Natural killer cell (primary cell): ENCODE data around the gene SIRT2. TPM values are rescaled to one million over a fixed set of nuclear protein-coding genes. Genes with fewer than 3 reads are reported as not detected.
"Not testable (repeated sequence)": the region's sequence is repeated elsewhere in the genome, so short reads cannot be mapped to it uniquely, and the experiment has no call there.

Experiments
- ATAC-seq, 3 donors: fragments of 150-1000 bp in 2 of 3; fragments of 200-7000 bp in 1 of 3; cut with Tn5 transposase; 1 replicate in 1 of 3; 2 replicates in 2 of 3; pipeline ENCODE4 v1.10.0; 2021; ENCODE audit warnings: mild to moderate bottlenecking in 2 of 3, moderate library complexity in 2 of 3
- DNase-seq, 2 donors: peaks; one replicate each; pipeline versions ENCODE4 v3.0.0 to v3.0.0-alpha.2; 2013 to 2021; ENCODE audit warnings: mixed read lengths in 1 of 2
- H3K27ac ChIP-seq: one replicate; pipeline ENCODE4 v1.5.1; 2013; ENCODE audit warnings: mild to moderate bottlenecking, low read length
- H3K27me3 ChIP-seq: one replicate; pipeline ENCODE4 v1.6.1; 2013; ENCODE audit warnings: low read length; ENCODE audit not compliant: control insufficient read depth, insufficient read depth
- H3K36me3 ChIP-seq: one replicate; pipeline ENCODE4 v1.6.1; 2013; ENCODE audit warnings: low read length; ENCODE audit not compliant: control insufficient read depth, insufficient read depth
- H3K4me1 ChIP-seq: one replicate; pipeline ENCODE4 v1.6.1; 2013; ENCODE audit warnings: low read length; ENCODE audit not compliant: control insufficient read depth, insufficient read depth
- H3K4me3 ChIP-seq: one replicate; pipeline ENCODE4 v1.5.1; 2013; ENCODE audit warnings: low read length
- H3K9me3 ChIP-seq: one replicate; pipeline ENCODE4 v1.6.1; 2013; ENCODE audit warnings: low read length; ENCODE audit not compliant: control insufficient read depth, insufficient read depth
- H3K27ac Mint-ChIP-seq, 2 donors: one replicate each; pipeline ENCODE4 v1.8.0; 2022; ENCODE audit warnings: mild to moderate bottlenecking in 2 of 2, mixed read lengths in 2 of 2, moderate library complexity in 1 of 2
- H3K27me3 Mint-ChIP-seq, 2 donors: one replicate each; pipeline ENCODE4 v1.8.0; 2022; ENCODE audit warnings: low read depth in 2 of 2, mixed read lengths in 2 of 2
- H3K36me3 Mint-ChIP-seq: one replicate; pipeline ENCODE4 v1.8.0; 2022; ENCODE audit warnings: mixed read lengths
- H3K4me1 Mint-ChIP-seq, 2 donors: one replicate each; pipeline ENCODE4 v1.8.0; 2022; ENCODE audit warnings: mixed read lengths in 2 of 2
- H3K4me3 Mint-ChIP-seq: one replicate; pipeline ENCODE4 v1.8.0; 2022; ENCODE audit warnings: mild to moderate bottlenecking, moderate library complexity, mixed read lengths
- H3K9me3 Mint-ChIP-seq, 2 donors: one replicate each; pipeline ENCODE4 v1.8.0; 2022; ENCODE audit warnings: mixed read lengths in 2 of 2
- WGBS: methylation state at CpG from one replicate; pipeline ENCODE4 v1.1.7; 2013; ENCODE audit warnings: missing lambda C conversion rate; ENCODE audit not compliant: insufficient coverage; 5-methylcytosine and 5-hydroxymethylcytosine counted together
- intact Hi-C: fragments of 100-400 bp; cut with micrococcal nuclease; formaldehyde crosslinking; loops from one replicate; pipeline ENCODE4 v1.14.2; 2022
- total RNA-seq, 4 donors: library from RNA; stranded (reverse); fragments of 120-200 nt in 1 of 4; gene quantifications; one replicate each; pipeline versions ENCODE4 v1.2.3 to v1.2.4, GENCODE V29; 2013 to 2022
- TF ChIP-seq, protein P1 (sequence below): fragments of 200-600 bp; IDR thresholded peaks from one replicate; pipeline ENCODE4 v1.8.0; 2022; ENCODE audit warnings: antibody characterized with exemption

SIRT2 gene
- total RNA-seq, 3 donors from 2014 or later (not counting 1 experiment from before 2014, with no cell fraction given), result 171 to 283 (median 208) TPM

GRCh38 chr19:38944981-38945506 lies 45.6 kb upstream of the SIRT2 start:
- Mint-ChIP-seq H3K4me1 (peaks cover 0 to 7% of the 10 kb centered on the region in 2 donors), H3K4me3 (no peak overlapping the region), H3K27ac (no peak overlapping the region), H3K9me3 (no peaks in the 10 kb centered on the region), H3K36me3 (no peaks in the 10 kb centered on the region), H3K27me3 (peaks cover 10 to 13% of the 10 kb centered on the region in 2 donors)
- no peaks in the 10 kb centered on the region for H3K9me3 ChIP-seq
- no peak overlapping the region for H3K4me3 ChIP-seq
- intact Hi-C loops, result no loop called here
- no peaks in the 10 kb centered on the region for H3K36me3 ChIP-seq
- TF ChIP-seq, protein P1, sequence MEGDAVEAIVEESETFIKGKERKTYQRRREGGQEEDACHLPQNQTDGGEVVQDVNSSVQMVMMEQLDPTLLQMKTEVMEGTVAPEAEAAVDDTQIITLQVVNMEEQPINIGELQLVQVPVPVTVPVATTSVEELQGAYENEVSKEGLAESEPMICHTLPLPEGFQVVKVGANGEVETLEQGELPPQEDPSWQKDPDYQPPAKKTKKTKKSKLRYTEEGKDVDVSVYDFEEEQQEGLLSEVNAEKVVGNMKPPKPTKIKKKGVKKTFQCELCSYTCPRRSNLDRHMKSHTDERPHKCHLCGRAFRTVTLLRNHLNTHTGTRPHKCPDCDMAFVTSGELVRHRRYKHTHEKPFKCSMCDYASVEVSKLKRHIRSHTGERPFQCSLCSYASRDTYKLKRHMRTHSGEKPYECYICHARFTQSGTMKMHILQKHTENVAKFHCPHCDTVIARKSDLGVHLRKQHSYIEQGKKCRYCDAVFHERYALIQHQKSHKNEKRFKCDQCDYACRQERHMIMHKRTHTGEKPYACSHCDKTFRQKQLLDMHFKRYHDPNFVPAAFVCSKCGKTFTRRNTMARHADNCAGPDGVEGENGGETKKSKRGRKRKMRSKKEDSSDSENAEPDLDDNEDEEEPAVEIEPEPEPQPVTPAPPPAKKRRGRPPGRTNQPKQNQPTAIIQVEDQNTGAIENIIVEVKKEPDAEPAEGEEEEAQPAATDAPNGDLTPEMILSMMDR, result no peak
- H3K4me1 ChIP-seq, result peaks cover 7% of the 10 kb centered on the region
- H3K27ac ChIP-seq, result no peak overlapping the region
- no peaks in the 10 kb centered on the region for H3K27me3 ChIP-seq
- no peak for DNase-seq
- WGBS, result 94% methylated on average over 11 of the region's 12 CpGs
- ATAC-seq, result no peak

- H3K27me3 ChIP-seq, result no peaks in the 10 kb centered on the region
- DNase-seq, result no peak
- H3K9me3 Mint-ChIP-seq, result no peaks in the 10 kb centered on the region
- intact Hi-C loops, result no loop called here
- no peak overlapping the region for H3K4me3 ChIP-seq
- no peaks in the 10 kb centered on the region for H3K9me3 ChIP-seq
- 93% methylated on average over 19 of the region's 20 CpGs for WGBS
- H3K4me1 Mint-ChIP-seq, result no peaks in the 10 kb centered on the region
- TF ChIP-seq, protein P1, result no peak
- H3K27ac Mint-ChIP-seq, result no peak overlapping the region
- no peaks in the 10 kb centered on the region for H3K36me3 Mint-ChIP-seq
- H3K4me3 Mint-ChIP-seq, result no peak overlapping the region
- H3K27me3 Mint-ChIP-seq, result peaks cover 15 to 22% of the 10 kb centered on the region in 2 donors
- H3K27ac ChIP-seq, result no peak overlapping the region
- H3K36me3 ChIP-seq, result no peaks in the 10 kb centered on the region
- no peak for ATAC-seq
- H3K4me1 ChIP-seq, result no peaks in the 10 kb centered on the region
These were observed 43.2 kb upstream of the SIRT2 start for GRCh38 chr19:38942471-38943181.

DNA sequence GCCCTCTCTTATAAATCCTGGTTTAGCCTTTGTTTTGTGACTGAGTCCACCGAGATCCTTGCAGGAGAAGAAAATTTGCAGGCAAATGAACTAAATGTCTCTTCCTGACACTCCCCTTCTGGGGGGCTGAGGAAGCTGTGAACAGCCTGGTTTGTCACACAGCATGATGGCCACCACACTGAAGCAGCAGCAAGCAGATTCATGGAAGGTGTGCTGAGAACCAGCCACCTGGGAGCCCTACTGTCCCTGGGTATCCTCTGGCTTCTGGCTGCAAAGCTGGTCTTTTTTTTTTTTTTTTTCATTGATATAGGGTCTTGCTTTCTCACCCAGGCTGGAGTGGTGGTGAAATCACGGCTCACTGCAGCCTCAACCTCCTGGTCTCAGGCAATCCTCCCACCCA lies 42.6 kb upstream of the SIRT2 start:
- Histone ChIP-seq H3K4me3 (no peak overlapping the region), H3K27me3 (no peaks in the 10 kb centered on the region), H3K4me1 (no peaks in the 10 kb centered on the region), H3K27ac (no peak overlapping the region), H3K9me3 (no peaks in the 10 kb centered on the region), H3K36me3 (no peaks in the 10 kb centered on the region)
- Mint-ChIP-seq H3K27me3 (peaks cover 15 to 22% of the 10 kb centered on the region in 2 donors), H3K27ac (no peak overlapping the region), H3K9me3 (no peaks in the 10 kb centered on the region), H3K4me3 (no peak overlapping the region), H3K36me3 (no peaks in the 10 kb centered on the region), H3K4me1 (no peaks in the 10 kb centered on the region)
- ATAC-seq (no peak), DNase-seq (no peak)
- intact Hi-C loops, result no loop called here
- TF ChIP-seq, protein P1, result no peak
- WGBS, result 88% methylated on average over 2 of the region's 2 CpGs

- H3K36me3 Mint-ChIP-seq, H3K27ac ChIP-seq, H3K4me1 Mint-ChIP-seq, H3K27ac Mint-ChIP-seq, H3K9me3 ChIP-seq, ATAC-seq, DNase-seq, H3K36me3 ChIP-seq, H3K4me1 ChIP-seq, H3K9me3 Mint-ChIP-seq, H3K4me3 ChIP-seq, H3K4me3 Mint-ChIP-seq, intact Hi-C loops, H3K27me3 ChIP-seq: not testable (repeated sequence)
- WGBS, result 56% methylated on average over 4 of the region's 5 CpGs
- H3K27me3 Mint-ChIP-seq, result peaks cover 15 to 22% of the 10 kb centered on the region in 2 donors
These were observed 42.0 kb upstream of the SIRT2 start for GRCh38 chr19:38941466-38941865.
